ENCODE results near the gene OXA1L.
A peak's percentile ranks its signal among the peaks of the same experiment; 100 is the strongest.
"Not testable (repeated sequence)": the region's sequence is repeated elsewhere in the genome, so short reads cannot be mapped to it uniquely, and the experiment has no call there.

OXA1L gene

DNA sequence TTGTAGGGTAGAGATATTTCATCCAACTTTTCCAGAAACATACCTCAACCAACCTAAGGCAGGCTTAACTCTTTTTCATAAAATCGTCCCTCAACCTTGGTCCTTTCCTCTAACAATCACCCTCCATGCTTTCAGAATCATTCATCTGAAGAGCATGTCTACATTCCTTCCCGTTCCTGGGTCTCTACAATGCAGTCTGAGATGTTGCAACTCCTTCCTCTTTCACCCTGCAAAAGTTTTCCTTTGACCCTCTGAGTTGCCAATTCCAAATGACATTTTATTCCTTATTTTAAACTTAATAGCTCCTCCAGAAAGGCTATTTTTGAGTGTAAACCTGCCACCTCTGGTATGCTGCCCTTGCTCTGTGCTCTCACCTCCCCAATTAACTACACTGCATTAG is 32.0 kb downstream of the OXA1L start:
- Mint-ChIP-seq H3K27me3 (no peaks in the 10 kb centered on the region), H3K4me1 (peaks cover 61 to 74% of the 10 kb centered on the region in 2 donors), H3K4me3 (no peak overlapping the region), H3K36me3 (peaks cover 8 to 14% of the 10 kb centered on the region in 2 donors), H3K27ac (no peak overlapping the region), H3K9me3 (peaks cover 2 to 3% of the 10 kb centered on the region in 2 donors)
- ATAC-seq (replicated peaks) (no peak), DNase-seq (no peak)

DNA sequence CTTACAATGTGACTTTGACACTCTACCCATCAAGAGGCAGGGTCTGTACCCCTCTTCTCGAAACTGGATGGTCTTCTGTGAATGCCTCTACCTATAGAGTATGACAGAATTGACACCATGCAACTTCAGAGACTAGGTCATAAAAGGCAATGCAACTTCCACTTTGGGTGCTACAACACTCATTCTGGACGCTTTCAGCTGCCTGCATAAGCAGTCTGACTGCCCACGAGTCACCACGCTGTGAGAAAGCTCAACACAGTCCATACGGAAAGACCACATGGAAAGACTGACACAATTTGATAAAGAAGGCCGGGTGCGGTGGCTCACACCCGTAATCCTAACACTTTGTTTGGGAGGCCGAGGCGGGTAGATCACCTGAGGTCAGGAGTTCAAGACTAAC is 33.9 kb downstream of the OXA1L start:
- Mint-ChIP-seq H3K4me1 (peaks cover 63 to 75% of the 10 kb centered on the region in 2 donors), H3K27me3 (no peaks in the 10 kb centered on the region)
- no peak for DNase-seq

DNA sequence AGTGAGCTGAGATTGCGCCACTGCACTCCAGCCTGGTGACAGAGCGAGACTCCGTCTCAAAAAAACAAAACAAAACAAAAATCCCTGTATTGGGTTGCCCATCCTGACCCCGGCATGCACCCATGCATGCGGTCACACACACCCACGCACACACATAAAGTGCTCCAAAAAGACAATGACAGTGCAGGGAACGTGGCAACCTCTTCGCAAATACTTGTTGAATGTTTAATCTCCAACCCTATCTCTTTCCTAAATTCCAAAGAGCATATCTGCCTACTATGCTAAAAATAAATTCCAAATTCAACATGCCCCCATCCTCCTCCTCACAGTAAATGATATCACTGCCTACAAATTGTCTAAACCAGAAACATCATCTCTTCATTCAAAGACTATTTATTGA is 35.2 kb downstream of the OXA1L start:
- peaks cover 57 to 61% of the 10 kb centered on the region in 2 donors for H3K4me1 Mint-ChIP-seq
- ATAC-seq (replicated peaks) = no peak
- no peak overlapping the region for H3K4me3 Mint-ChIP-seq
- no peak overlapping the region for H3K27ac Mint-ChIP-seq
- H3K9me3 Mint-ChIP-seq = peaks cover 0 to 3% of the 10 kb centered on the region in 2 donors
- no peak for DNase-seq
- peaks cover 7 to 15% of the 10 kb centered on the region in 2 donors for H3K36me3 Mint-ChIP-seq
- H3K27me3 Mint-ChIP-seq = no peaks in the 10 kb centered on the region

More for the DNA sequence above, 33.9 kb downstream of the OXA1L start:
- no peak for ATAC-seq (replicated peaks)
- Mint-ChIP-seq H3K4me3 (no peak overlapping the region), H3K9me3 (peaks cover 2 to 3% of the 10 kb centered on the region in 2 donors), H3K36me3 (peaks cover 11 to 16% of the 10 kb centered on the region in 2 donors), H3K27ac (no peak overlapping the region)

DNA sequence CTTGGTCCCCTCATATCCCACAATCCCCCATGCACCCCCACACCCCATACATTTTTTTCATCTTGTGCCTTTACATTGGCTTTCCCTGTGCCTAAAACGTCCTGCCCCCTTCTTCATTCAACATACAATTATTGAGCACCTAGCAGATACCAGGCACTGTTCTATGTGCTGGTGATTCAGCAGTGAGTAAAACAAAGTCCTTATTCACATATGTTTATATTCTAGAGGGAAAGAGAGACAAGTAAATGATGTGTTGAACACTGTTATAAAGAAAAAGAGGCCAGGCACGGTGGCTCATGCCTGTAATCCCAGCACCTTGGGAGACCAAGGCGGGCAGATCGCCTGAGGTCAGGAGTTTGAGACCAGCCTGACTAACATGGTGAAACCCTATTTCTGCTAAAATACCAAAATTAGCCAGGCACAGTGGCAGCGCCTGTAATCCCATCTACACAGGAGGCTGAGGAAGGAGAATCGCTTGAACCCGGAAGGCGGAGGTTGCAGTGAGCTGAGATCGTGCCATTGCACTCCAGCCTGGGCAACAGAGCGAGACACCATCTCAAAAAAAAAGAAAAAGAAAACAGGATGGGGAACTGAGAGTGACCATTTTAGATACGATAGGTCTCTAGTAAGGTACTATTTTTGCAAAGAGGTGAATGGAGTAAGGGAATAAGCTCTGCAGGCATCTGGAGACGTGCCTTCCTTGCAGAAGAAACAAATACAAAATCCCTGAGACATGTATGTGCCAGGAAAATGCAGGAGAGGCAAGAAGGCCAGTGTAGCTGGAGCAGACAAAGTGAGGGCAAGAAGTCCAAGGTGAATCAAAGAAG is 36.6 kb downstream of the OXA1L start:
- peaks cover 0 to 3% of the 10 kb centered on the region in 2 donors for H3K9me3 Mint-ChIP-seq
- peaks cover 57 to 67% of the 10 kb centered on the region in 2 donors for H3K4me1 Mint-ChIP-seq
- peaks cover 7 to 15% of the 10 kb centered on the region in 2 donors for H3K36me3 Mint-ChIP-seq
- DNase-seq (no peak), ATAC-seq (replicated peaks) (peak; percentile 85 to 86)
- H3K27me3 Mint-ChIP-seq = no peaks in the 10 kb centered on the region
- H3K4me3 Mint-ChIP-seq = peak overlapping the region; percentile 55 to 74
- peak overlapping the region; percentile 94 for H3K27ac Mint-ChIP-seq

DNA sequence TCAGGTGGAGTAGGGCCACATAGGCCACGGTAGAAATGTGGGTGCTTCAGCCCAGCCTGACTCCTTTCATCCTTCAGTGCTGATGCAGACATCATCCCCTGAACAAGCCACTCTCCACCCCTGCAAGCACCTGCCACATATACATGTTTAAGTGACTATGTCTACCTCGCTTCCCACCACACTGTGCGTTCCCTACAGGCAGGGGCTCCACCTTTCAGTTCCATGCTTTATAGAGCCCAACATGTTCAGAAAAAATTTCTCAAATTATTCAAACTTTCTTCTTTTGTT is 37.1 kb downstream of the OXA1L start:
- Mint-ChIP-seq H3K9me3 (peaks cover 0 to 3% of the 10 kb centered on the region in 2 donors), H3K27me3 (no peaks in the 10 kb centered on the region), H3K4me1 (peaks cover 56 to 65% of the 10 kb centered on the region in 2 donors), H3K4me3 (peak overlapping the region in 1 of 2 donors; percentile 74), H3K27ac (peak overlapping the region; percentile 94), H3K36me3 (peaks cover 7 to 15% of the 10 kb centered on the region in 2 donors)
- ATAC-seq (replicated peaks) = peak; percentile 77
- no peak for DNase-seq

DNA sequence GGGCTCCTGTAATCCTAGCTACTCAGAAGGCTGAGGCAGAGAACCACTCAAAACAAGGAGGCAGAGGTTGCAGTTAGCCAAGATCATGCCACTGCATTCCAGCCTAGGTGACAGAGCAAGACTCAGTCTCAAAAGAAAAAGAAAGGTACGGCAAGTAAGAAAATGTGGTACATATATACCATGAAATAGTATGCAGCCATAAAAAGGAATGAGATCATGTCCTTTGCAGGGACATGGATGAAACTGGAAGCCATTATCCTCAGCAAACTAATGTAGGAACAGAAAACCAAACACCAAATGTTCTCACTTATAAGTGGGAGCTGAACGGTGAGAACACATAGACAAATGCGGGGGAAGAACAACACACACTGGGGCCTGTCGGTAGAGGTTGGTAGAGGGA is 38.7 kb downstream of the OXA1L start:
- not testable (repeated sequence) for ATAC-seq (replicated peaks); H3K9me3 Mint-ChIP-seq; H3K4me3 Mint-ChIP-seq; DNase-seq; H3K27ac Mint-ChIP-seq; H3K36me3 Mint-ChIP-seq; H3K27me3 Mint-ChIP-seq
- peaks cover 48 to 61% of the 10 kb centered on the region in 2 donors for H3K4me1 Mint-ChIP-seq

DNA sequence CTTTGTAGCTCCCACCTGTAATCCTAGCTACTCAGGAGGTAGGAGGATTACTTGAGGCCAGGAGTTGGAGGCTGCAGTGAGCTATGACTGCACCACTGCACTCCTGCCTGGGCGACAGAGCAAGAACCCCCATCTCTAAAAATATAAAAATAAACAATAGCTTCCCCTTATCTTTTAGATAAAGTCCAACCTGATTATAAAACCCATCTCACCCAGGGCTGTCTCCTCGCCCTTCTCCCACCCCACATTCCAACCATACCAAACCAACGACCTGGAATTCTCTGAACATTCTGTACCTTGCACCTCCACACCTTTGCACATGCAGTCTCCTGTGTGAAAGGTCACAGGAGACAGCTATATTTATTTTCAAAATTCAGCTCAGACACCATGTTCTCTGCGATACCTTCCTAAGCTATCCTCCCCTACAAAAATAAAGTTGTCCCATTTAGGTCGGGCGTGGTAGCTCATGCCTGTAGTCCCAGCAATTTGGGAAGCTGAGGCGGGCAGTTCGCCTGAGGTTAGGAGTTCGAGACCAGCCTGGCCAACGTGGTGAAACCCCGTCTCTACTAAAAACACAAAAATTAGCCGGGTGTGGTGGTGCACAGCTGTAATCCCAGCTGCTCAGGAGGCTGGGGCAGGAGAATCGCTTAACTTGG is 41.1 kb downstream of the OXA1L start:
- no peak overlapping the region for H3K4me3 Mint-ChIP-seq
- H3K27me3 Mint-ChIP-seq = no peaks in the 10 kb centered on the region
- peaks cover 4 to 9% of the 10 kb centered on the region in 2 donors for H3K36me3 Mint-ChIP-seq

DNA sequence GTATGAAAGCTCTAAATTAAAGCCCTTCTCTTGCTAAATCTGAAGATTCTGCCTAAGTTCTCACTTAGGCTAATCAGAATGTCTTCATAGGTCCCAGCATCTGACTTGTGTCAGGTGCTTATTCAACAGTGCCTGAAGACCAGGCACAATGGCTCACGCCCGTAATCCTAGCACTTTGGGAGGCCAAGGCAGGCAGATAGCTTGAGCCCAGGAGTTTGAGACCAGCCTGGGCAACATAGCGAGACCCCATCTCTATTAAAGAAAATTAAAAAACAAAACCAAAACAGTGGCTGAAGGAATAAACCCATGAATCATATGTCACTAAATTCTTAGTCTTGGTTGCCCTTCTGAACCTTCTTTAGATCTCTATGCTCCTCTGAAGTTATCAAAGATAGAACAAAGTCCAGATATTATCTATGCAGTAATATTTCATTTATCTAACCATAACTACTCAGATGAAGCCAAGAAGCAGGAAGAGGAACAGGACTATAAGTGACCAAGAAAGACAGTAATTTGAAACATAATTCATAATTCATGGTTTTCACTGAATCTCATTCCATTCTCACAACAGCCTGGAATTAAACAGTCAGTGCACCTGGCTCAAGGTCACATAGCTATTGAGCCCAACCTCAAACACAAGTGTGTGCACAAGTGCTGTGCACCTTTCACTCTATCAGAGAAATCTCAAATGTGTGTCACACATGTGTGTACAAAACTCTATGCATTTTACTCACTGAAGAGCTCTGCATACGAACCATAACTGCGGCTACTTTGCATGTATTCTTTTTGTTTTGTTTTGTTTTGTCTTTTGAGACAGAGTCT is 42.1 kb downstream of the OXA1L start:
- Mint-ChIP-seq H3K4me1 (peaks cover 41 to 61% of the 10 kb centered on the region in 2 donors), H3K36me3 (peaks cover 4 to 8% of the 10 kb centered on the region in 2 donors), H3K27ac (peak overlapping the region; percentile 31), H3K27me3 (no peaks in the 10 kb centered on the region), H3K9me3 (no peaks in the 10 kb centered on the region), H3K4me3 (no peak overlapping the region)
- DNase-seq (no peak), ATAC-seq (replicated peaks) (no peak)

More for the DNA sequence above, 41.1 kb downstream of the OXA1L start:
- Mint-ChIP-seq H3K4me1 (peaks cover 43 to 62% of the 10 kb centered on the region in 2 donors), H3K27ac (peak overlapping the region; percentile 11), H3K9me3 (peaks cover 0 to under 1% of the 10 kb centered on the region in 2 donors)
- no peak for ATAC-seq (replicated peaks)
- no peak for DNase-seq

DNA sequence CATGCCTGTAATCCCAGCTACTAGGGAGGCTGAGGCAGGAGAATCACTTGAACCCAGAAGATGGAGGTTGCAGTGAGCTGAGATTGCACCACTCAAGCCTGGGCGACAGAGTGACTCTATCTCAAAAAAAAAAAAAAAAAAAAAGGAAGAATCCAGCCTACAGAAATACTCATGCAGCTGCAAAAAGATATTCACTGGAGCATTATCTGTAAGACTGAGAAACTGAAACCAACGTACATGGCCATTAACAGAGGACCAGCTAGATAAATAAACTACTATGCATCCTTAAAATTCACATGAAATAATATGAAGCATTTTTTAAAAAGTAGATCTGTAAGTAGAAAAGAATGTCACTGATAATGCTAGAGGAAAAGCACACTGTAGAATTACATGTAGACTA is 45.2 kb downstream of the OXA1L start:
- no peaks in the 10 kb centered on the region for H3K27me3 Mint-ChIP-seq
- H3K9me3 Mint-ChIP-seq = no peaks in the 10 kb centered on the region
- peak overlapping the region; percentile 37 for H3K27ac Mint-ChIP-seq
- peaks cover 43 to 67% of the 10 kb centered on the region in 2 donors for H3K4me1 Mint-ChIP-seq
- peak overlapping the region; percentile 44 to 48 for H3K4me3 Mint-ChIP-seq
- peaks cover 0 to 4% of the 10 kb centered on the region in 2 donors for H3K36me3 Mint-ChIP-seq
- ATAC-seq (replicated peaks) (peak; percentile 15 to 41), DNase-seq (no peak)

DNA sequence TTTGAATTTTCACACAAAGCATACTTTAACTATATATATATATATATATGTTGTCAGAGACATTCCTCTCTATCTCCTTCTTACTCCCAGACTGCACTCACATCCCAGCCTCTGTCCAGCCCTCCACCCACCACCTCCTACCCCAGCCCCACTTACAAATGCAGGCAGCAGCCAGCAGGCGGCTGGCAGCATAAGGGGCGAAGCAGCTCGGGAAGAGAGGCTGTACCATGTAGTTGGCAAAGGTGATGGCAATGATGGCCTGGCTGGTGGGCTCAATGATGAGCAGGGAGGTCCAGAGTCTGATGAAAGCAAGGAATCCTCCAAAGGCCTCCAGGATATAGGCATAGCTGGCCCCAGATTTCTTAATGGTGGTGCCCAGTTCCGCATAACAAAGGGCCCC is 46.3 kb downstream of the OXA1L start:
- Mint-ChIP-seq H3K27me3 (no peaks in the 10 kb centered on the region), H3K4me3 (peak overlapping the region; percentile 12 to 31), H3K36me3 (peaks cover 0 to 4% of the 10 kb centered on the region in 2 donors), H3K27ac (peak overlapping the region; percentile 89), H3K9me3 (no peaks in the 10 kb centered on the region), H3K4me1 (peaks cover 37 to 63% of the 10 kb centered on the region in 2 donors)
- no peak for DNase-seq
- no peak for ATAC-seq (replicated peaks)

DNA sequence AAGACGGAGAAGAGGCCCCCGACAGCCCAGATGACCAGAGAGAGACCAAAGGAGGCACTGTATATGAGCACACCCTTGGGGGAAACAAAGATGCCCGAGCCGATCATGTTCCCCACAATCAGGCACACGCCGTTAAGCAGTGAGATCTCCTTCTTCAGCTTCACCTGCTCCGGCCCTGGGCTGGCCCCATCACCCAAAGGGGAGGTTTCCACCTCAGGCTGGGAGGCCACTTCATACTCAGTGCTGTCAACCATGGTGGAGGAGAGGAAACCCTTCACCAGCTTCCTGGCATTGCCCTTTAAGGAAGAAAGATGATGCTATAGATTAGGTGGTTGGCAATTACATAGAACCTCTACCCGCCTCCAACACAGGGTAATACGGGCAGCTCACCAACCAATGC is 46.7 kb downstream of the OXA1L start:
- peak; percentile 45 to 48 for ATAC-seq (replicated peaks)
- Mint-ChIP-seq H3K27ac (peak overlapping the region; percentile 89), H3K9me3 (no peaks in the 10 kb centered on the region), H3K27me3 (no peaks in the 10 kb centered on the region), H3K4me3 (peak overlapping the region; percentile 12 to 31), H3K4me1 (peaks cover 36 to 63% of the 10 kb centered on the region in 2 donors), H3K36me3 (peaks cover 0 to 4% of the 10 kb centered on the region in 2 donors)
- no peak for DNase-seq

DNA sequence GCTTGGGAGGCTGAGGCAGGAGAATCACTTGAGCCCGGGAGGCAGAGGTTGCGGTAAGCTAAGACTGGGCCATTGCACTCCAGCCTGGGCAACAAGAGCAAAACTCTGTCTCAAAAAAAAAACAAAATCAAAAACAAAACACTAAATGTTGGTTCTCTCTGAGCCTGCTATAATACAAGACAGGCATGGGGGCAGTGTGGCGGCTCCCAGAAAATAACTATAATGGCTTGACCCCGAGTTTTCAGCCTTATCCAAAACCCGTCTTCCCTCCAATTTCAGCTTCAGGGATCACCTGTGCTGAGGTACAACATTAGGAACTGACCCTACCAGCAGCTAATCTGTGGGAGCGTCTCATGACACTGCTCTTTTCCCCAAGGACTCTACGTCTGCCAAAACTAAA is 47.9 kb downstream of the OXA1L start:
- H3K4me1 Mint-ChIP-seq = peaks cover 39 to 65% of the 10 kb centered on the region in 2 donors

DNA sequence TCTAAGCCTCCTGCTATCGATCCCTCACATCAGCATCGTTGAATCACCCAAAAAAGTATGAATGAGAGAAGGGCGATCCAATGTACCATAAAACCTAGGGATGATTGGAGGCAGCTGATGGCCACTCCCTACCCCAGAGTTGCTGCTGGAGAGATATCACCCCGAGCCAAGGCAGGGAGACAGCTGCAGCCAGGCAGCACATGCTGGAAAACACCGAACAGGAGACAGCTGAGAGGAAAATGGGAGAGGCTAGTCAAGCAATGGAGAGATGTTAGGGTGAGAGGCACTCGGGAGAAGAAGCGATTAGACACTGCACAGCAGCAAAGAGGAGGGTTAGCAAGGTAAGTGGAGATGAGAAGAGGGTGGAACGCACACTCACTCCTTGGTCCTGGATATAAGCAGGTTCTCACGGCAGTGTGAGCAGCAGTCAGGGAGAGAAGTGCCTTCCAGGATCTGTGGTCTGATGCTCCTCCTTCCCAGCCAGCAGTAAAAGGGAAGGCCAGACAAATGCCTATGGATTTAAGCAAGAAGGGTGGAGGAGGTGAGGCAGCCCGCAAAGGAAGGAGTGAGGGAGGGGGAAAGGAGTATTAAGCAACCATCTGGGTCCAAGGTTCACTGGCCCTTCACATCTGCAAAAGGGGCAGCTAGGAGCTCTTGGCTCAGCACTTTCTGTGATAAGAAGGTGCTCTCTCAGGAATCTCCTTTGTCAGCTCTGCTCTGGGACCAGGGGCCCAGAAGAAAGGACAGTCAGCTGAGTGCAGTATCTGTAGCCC is 48.6 kb downstream of the OXA1L start, which contains the start of gene SLC7A7:
TSS of gene SLC7A7 (minus strand) at position 495 of the 773 bp plus-strand sequence. CDS start 2,037 bp downstream, outside the sequence.
- no peak for ATAC-seq (replicated peaks)
- Mint-ChIP-seq H3K27ac (peak within 1 kb of the TSS; percentile 87), H3K4me3 (peak within 1 kb of the TSS; percentile 47 to 66)

More for the DNA sequence above, 47.9 kb downstream of the OXA1L start:
- peak overlapping the region; percentile 47 to 66 for H3K4me3 Mint-ChIP-seq
- ATAC-seq (replicated peaks) = no peak
- H3K27me3 Mint-ChIP-seq = no peaks in the 10 kb centered on the region
- no peaks in the 10 kb centered on the region for H3K9me3 Mint-ChIP-seq
- H3K27ac Mint-ChIP-seq = peak overlapping the region; percentile 87
- H3K36me3 Mint-ChIP-seq = peaks cover 0 to 4% of the 10 kb centered on the region in 2 donors
- no peak for DNase-seq

More for the DNA sequence above, 48.6 kb downstream of the OXA1L start, which contains the start of gene SLC7A7:
- Mint-ChIP-seq H3K4me1 (peaks cover 46 to 72% of the 10 kb centered on the region in 2 donors), H3K9me3 (no peaks in the 10 kb centered on the region), H3K27me3 (no peaks in the 10 kb centered on the region), H3K36me3 (peaks cover 0 to 4% of the 10 kb centered on the region in 2 donors)
- no peak for DNase-seq

Data from stimulated activated naive B cell treated with anti-CD40 and anti-IgM and Interleukin-4, amounts not matched to agents 10 μg/mL and 1 μg/mL and 100 μg/mL, for 72 hours (primary cell).